NCI-H460 (cell line): ENCODE measurements around the gene ANKDD1A. TPM values are rescaled to one million over a fixed set of nuclear protein-coding genes. Genes with fewer than 3 reads are reported as not detected.
A peak's percentile ranks its signal among the peaks of the same experiment; 100 is the strongest.

Experiments
- DNase-seq: peaks from one replicate; pipeline ENCODE4 v3.0.0-alpha.2; 2016; ENCODE audit warnings: low read depth; ENCODE audit errors: extremely low read depth
- polyA plus RNA-seq: library from polyadenylated mRNA; depleted of rRNA; stranded (reverse); fragments of >200 nt; gene quantifications from 2 replicates; pipeline ENCODE4 v1.2.3, GENCODE V29; 2014; cell fraction: nucleus; rRNA removed
- total RNA-seq: library from RNA; depleted of rRNA; stranded (reverse); fragments of >200 nt; shearing (Covaris generic); gene quantifications from 2 replicates; pipeline ENCODE4 v1.2.3, GENCODE V29; 2014; rRNA removed

Gene ANKDD1A
- 1.6 and 1.7 TPM in 2 replicates for total RNA-seq
- polyA plus RNA-seq, result 1.9 and 8.0 TPM in 2 replicates

DNA sequence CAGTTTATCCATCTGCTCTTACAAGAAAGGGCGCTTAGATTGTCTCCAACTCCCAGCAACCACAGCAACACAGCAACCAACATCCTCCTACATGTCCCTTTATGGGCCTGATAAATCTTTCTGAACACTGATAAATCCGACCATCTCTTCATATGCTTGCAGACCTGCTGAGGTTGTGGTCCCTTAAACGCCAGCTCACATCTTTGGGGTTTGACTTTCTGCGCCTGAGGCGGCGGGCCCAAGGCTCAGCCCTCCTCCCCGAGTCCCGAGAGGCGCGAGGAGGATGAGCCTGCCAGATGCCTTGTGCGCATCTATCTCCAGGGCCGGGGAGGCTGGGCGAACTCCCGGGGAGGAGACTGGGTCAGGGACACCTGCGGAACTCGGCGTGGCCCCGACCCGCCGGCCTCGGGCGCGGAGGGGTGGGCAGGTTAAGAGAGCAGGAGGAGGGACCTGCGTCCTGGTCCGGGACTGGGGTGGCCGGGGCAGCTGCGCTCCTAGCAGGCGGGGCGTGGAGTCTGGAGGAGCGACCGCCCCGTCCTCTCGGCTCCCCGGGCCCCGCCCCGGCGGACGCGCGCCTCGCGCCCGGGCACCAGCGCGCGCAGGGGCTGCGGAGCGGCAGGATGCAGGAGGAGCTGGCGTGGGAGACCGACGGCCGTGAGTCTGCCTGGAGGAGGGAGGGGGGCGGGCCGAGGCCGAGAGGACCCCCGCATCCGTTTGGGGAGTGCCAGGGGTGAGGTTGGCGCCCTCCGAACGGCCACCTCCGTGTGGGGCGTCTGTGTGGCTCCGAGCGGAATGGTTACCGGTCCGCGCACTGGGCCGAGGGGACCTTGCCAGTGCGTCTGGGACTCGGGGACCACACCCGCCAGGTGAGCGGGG, at the start of gene ANKDD1A:
Gene ANKDD1A (plus strand): TSS at position 592 of the 876 bp plus-strand sequence. CDS start 29 bp downstream, at position 621.
- DNase-seq, result peak; percentile 34

DNA sequence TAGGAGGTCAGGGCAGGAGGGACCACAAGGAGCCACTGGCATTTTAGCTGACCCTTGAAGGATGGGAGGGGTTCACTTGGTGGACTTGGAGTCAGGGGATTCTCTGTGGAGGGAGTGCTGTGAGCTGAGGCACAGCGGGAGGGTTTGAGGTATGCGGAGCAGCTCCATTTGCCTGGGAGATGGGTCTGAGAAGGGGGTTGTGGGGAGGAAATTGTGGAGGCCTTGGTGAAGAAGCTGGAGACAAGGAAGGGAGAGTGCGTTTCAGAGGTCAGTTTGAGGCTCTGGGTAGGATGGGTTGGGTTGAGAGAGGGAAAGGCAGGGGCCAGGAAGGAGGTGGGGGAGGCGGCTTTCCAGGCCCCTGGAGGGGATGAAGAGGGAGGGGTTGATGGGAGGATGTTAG, 49.7 kb upstream of the ANKDD1A start:
- no peak for DNase-seq

DNA sequence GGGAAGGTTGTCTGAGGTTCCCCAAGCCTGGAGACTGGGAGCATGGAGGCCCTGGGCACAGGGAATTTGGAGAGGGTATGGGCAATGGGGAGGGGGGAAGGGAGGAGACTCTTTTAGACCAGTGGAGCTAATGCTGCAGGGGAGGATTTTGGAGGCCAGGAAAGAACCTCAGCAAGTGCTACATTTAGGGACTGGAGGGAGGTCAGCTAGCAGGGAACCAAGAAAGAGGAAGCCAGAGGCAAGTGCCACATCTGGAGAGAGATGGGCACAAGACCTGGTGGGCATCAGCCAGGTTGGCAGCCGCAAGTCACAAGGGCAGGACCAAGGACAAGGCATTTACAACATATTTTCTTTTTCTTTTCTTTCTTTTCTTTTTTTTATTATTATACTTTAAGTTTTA, 49.3 kb upstream of the ANKDD1A start:
- DNase-seq, result no peak

DNA sequence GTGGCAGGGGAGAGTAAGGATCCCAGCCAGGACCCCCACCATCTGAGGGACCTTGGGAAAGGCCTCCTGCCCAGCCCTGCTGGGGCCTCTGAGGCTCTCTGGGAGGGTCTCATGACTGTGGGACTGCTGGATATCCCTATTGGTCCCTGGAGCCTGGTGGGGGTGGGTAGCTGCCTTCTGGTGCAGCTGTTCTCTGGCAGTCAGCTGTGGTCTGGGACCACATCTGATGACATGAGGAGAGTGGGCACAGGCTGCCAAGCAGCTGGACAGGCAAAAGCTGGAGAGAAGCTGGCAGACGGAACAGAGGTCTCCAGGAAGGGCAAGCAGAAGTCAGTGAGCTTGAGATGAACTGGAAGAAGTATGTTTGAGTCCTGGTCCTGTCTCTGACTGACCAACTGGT, 47.6 kb upstream of the ANKDD1A start:
- no peak for DNase-seq

DNA sequence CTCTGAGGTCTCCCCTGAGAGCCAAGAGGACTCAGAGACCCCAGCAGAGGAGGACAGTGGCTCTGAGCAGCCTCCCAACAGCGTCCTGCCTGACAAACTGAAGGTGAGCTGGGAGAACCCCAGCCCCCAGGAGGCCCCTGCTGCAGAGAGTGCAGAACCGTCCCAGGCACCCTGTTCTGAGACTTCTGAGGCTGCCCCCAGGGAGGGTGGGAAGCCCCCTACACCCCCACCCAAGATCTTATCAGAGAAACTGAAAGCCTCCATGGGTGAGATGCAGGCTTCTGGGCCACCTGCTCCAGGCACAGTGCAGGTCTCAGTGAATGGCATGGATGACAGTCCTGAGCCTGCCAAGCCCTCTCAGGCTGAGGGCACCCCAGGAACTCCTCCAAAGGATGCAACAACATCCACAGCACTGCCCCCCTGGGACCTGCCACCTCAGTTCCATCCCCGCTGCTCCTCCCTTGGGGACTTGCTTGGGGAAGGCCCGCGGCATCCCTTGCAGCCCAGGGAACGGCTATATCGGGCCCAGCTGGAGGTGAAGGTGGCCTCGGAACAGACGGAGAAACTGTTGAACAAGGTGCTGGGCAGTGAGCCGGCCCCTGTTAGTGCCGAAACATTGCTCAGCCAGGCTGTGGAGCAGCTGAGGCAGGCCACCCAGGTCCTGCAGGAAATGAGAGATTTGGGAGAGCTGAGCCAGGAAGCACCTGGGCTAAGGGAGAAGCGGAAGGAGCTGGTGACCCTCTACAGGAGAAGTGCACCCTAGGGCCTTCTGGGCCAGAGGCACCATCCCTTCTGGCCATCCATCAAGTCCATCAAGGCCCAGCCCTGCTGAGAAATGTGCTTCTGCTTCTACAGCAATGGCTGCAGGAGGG, 46.3 kb upstream of the ANKDD1A start:
- DNase-seq, result no peak

DNA sequence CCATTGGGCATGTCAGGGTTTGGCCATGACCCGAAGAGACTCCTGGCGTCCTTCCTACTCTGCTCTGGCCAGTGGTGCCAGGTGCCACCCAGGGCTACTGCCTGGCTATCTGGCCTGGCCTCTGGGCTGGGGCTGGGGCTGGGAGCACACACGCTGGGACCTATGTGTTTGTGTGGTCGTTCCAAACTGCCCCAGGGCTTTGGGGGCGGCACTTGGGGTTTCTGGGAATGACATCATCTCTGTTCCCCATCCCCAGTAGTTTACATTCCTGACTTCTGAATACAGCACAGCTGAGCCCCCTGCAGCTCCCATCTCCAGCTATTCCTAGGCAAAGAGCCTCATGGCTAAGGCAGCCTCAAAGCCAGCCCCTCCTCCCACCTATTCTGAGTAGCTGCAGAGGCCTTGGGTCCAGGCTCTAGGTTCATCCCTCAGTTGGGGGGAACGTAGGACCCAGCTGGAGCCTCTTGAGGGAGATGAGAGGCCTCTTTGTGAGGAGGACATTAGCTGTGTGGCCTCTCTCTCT, 45.6 kb upstream of the ANKDD1A start:
- no peak for DNase-seq

DNA sequence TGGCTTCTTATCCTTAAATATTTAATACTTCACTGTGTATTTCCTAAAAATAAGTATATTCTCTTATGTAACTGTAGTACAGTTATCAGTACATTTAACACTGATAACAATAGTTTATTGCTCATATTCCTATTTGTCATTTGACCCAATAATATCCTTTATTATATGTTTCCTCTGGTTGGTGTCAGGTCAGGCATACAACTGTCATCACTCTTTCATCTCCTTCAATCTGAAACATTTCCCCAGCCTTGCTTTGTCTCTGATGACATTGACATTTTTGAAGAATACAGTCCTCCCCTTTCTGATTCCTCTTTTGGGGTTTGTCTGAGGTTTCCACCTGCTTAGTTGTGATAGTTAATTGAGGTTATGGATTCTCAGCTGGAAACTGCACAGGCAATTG, 42.2 kb upstream of the ANKDD1A start:
- no peak for DNase-seq

DNA sequence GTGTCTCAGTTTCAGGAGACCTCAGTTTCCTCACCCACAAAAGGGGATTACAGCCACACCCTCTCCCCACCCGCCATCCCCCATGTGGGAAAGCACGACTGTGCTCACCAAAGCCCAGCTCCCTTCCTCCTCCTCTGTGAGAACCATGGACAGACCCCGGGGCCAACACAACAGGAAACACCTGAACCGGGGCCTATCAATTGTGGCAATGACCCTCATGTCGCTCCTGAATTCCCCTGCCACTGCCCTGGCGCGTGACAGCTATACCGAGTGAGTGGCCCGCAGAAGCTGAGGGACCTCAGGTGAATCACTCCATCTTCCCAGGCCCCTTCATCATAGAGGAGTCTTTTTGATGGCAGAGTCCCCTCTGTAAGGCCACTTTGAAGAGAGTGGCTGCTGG, 41.3 kb upstream of the ANKDD1A start:
- DNase-seq, result no peak

DNA sequence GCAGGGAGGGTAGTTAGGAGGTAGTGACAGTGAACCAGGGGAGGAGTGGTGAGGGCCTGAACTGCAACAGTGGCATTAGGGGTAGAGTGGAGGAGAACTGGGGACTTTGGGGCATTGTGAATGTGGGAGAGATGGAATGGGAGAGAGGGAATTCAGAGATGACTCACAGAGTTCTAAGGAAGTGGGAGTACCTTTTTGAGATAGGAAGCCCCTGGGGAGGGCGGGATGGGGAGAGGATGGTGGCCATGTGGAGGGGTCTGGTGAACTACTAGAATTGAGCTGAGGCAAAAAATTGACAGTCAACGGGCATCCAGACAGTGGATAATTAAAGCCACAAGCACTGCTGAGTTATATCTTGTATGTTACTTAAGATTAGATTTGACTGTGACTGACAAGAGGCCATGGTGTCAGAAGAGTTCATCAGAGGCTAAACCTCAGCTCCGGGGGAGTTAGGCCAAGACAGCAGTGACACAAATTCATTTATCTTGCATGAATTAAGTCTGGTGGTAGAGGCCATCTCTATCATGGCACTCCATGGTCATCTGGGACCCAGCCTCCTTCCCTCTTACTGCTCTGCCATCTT, 36.0 kb upstream of the ANKDD1A start:
- no peak for DNase-seq

DNA sequence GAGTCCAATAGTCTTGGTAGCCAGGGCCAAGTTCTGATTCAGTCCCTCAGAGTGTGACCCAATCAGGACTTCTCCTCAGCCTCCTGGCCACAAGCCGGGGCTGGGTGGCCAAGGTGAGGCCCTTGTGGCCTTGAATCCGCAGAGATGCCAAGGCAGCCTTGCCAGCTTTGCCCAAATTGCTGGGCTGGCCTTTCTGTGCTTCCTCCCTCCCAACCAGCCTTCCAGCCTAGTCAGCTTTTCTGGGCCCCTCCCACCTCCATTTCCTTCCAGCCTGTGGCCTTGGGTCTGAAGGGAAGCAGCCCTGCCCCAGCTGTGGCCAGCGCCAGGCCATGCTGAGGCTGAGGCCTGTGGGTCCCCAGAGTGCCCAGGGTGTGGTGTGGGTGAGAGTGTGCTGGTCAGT, 34.3 kb upstream of the ANKDD1A start:
- no peak for DNase-seq

DNA sequence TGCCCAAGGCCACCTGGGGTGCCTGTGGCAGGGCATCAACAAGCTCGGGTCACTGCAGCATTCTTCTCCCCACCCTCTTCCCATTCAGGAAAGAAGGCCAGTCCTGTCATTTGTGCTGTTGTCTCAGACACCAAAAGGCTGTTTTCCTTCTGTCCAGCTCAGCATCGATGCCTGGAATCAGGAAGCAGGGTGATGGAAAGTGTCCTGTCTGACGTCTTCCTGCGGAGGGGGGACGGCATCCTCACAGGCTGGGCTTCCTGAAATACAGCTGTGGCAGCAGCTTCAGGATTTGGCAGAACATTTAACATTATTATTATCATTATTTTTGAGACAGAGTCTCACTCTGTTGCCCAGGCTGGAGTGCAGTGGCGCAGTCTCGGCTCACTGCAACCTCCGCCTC, 33.0 kb upstream of the ANKDD1A start:
- DNase-seq, result no peak

DNA sequence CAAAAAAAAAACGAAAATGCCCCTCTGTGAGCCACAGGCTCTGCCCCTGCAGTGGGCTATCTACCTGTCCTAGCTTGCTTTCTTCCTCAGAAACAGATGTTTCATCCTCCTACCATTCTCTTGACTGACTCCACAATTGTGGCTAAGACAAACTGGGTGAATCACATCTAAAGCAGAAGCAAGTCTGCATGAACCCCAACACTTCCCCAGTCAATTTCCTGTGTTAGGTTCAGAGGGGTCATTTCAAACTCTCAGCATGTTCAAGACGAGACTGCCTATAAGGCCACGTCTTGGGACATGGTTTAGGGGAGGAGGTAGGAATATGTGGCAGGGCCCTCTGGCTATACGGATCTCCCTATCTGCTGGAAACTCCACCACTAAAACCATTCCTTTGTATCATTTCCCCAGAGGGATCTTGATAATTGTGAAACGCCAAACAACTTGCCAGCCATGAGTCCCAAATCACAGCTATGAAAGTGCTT, 28.6 kb upstream of the ANKDD1A start:
- no peak for DNase-seq

DNA sequence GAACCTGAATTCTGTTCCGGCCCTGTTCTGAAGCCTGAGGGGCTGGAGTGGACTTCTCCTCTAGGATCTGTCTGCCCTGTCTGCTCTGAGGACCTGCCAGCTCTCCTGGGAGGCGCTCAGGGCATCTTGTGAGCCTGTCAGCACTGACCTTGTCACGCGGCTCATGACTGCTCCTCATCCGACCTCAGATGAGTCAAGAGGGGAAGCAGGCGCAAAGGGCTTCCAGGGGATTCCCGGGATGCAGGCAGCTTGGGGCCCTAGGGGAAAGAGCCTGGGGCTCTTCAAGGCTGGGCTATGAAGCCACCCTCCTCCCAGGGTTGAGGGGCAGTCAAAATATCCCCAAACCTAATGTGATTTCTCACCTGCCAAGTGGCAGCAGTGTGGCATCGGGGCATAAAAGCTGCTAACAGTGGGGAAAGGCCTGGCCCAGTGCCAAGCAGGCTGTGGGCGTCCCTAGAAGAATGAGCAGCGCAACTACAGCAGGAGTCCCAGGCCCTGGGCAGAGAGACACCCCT, 27.6 kb upstream of the ANKDD1A start:
- DNase-seq, result no peak

DNA sequence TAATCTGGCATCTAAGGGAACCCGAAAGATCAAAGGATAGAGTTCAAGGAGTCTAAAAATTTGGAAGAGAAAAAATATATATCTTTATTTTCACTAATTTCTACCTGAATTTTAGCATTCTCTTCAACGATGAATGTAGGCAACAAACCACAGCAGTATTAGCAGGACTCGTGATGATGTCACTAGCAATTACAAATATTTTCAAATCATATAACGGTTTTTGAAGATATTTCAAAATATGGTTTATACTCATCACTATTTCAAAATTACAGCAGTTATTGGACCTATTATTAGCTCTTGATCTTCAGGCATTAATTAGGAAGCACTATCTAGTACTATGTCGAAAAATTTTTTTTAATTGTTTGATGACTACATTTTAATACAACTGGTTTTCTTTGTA, 27.0 kb upstream of the ANKDD1A start:
- DNase-seq, result no peak

DNA sequence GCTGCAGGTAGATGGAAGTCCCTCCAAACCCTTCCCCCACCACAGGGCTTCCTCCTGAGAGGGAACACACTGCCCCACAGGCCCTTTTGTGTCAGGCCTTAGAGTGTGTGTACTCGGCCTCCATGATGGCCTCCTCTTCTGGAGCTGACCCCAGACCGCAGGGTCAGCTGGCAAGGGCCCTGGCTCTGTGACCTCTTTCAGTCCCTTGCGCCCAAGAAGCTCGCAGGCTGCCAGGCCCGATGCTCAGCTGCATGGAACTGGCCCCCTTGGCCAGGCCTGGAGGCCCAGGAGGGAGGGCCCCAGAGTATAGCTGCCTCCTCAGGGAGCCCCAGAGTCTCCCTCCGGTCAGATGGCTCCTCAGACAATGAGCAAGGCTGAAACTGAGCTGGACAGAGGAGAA, 23.4 kb upstream of the ANKDD1A start:
- no peak for DNase-seq

DNA sequence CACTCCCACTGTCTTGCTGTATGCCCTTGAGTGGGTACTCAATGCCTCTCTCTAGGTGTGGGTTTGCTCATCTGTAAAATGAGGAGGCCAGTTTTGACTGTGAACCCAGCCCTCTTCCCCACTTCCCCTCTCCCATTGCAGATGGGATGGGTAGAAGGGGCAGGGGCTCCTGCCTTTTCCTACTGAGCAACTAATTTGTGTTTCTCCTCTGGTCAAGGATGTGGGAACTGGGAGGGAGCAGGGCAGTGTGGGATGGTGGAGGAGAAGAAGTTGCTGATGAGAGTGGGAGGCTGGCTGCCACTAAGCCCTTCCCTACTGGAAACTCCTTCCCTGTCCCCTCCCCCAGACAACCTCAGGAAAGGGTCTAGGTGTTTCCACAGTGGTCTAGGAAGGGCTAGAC, 20.1 kb upstream of the ANKDD1A start:
- DNase-seq, result no peak

DNA sequence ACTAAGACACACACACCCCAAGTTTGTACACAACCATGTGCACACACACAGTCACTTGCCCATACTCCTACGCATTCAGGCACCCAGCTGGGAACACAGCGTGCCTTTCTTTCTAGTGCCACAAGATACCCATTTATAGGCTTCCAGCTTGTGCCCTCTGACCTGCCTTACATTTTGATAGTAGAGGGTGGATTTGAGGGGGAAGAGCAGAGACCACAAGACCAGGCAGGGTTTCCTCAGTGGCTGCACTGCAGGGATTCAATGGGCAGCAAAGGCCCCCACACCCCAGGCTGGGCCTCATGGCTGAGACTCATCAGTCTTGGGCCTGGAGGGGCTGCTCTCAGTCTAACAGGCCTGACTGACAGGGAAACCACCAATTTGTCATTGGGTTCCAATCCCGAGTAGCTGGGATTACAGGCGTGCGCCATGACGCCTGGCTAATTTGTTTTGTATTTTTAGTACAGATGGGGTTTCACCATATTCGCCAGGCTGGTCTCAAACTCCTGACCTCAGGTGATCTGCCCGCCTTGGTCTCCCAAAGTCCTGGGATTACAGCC, 18.8 kb upstream of the ANKDD1A start:
- no peak for DNase-seq

DNA sequence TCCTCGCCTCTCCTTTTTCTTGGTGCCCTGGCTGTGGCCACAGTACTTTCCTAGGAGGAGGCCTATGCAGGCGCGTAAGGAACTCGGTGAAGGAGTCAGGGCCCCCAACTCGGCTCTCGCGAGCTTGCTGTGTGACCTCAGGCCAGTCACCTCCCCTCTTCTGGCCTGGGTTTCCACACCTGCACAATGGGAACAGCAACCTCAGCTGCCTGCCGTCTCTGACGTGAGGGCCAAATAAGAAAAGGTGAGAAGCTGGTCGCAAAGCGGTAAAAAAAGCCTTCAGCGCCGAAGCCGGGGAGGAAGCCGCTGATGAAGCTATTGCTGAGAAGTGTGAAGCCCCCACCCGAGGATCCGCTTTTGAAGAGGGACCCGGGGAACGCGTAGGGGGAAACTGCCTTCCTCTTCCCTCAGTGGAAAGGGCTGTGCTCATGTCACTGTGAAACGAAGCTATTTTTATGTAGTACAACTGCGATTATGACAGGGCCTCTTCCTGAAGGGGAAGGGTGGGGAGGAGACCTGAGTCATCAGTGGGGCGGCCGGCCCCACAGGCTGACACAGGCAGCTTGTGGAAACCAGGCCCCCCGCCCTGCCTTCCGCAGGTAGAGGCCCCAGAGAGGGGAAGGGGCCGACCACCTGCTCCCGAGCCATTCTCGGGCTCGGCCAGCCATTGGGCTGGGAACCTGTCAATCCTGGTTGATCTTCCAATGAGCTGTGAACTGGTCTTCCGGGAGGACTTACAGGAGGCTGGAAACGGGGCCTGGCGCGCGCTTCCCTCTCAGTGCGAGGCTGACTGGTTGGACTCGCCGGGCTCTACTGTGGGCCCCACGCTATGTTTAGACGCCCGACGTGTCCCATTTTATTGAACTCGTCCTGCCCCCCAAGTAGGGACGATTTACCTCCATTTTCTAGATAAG, 18.0 kb upstream of the ANKDD1A start:
- DNase-seq, result no peak

DNA sequence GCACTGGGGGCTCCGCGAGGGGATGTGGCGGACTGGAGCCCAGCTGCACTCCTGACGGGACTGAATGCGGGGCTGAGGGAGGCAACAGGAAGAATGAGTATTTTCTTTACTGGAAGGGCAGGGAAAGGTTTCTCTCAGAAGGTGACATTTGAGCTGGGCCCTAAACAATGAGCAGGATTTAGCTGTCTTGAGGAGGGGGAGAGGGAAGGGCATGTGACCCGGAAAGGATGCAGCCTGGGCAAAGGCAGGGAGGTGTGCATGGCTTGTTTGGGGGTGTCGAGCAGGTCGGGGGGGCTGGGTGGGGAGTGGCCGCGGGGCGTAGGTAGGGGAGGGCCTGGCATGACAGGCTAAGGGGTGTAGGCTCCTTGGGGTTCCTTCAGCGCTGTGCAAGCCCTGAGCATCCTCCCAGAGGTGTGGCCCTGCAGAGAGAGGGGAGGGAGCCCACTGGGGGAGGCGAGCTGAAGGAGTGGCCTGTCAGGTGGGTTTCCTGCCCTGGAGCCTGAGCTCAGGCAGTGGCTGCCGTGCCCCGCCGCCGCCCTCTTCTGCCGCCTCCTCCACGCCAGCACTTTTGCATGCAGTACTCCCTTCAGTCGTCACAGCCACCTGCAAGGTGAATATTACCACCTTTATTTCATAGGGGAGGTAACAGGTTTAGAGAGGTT, 17.2 kb upstream of the ANKDD1A start:
- DNase-seq, result no peak
